ENCODE data around the gene PYGO2.

The PYGO2 gene

GRCh38 chr1:154956544-154956941 is 5.0 kb downstream of the PYGO2 start:
- DNase-seq (ENCODE audit: low spot score) = no peak
- TF ChIP-seq CTCF (IDR thresholded peaks at IDR 0.05; ENCODE audit: borderline replicate concordance, control extremely low read depth, extremely low read depth, insufficient read depth, missing control alignments) = no peak
- in situ Hi-C loops (cut with MboI; ENCODE audit: low sequenced_read_pairs, unreplicated experiment) = no loop called here

- peak; percentile 90 for DNase-seq (ENCODE audit: low spot score)
- TF ChIP-seq CTCF (IDR thresholded peaks at IDR 0.05; ENCODE audit: borderline replicate concordance, control extremely low read depth, extremely low read depth, insufficient read depth, missing control alignments) = no peak
- in situ Hi-C loops (cut with MboI; ENCODE audit: low sequenced_read_pairs, unreplicated experiment) = no loop called here
Measured at GRCh38 chr1:154955718-154956543, 5.7 kb downstream of the PYGO2 start, which contains the start of gene PBXIP1. Gene PBXIP1, minus strand, starts transcription at chr1:154956099. Its CDS starts 2,378 bp downstream, at chr1:154953721.

GRCh38 chr1:154955039-154955717 is 6.4 kb downstream of the PYGO2 start:
- in situ Hi-C loops (cut with MboI; ENCODE audit: low sequenced_read_pairs, unreplicated experiment) = no loop called here
- TF ChIP-seq CTCF (IDR thresholded peaks at IDR 0.05; ENCODE audit: borderline replicate concordance, control extremely low read depth, extremely low read depth, insufficient read depth, missing control alignments) = no peak
- DNase-seq (ENCODE audit: low spot score) = peak; percentile 70

GRCh38 chr1:154954541-154954940 is 7.0 kb downstream of the PYGO2 start:
- in situ Hi-C loops (cut with MboI; ENCODE audit: low sequenced_read_pairs, unreplicated experiment) = no loop called here
- DNase-seq (ENCODE audit: low spot score) = no peak
- no peak for TF ChIP-seq CTCF (IDR thresholded peaks at IDR 0.05; ENCODE audit: borderline replicate concordance, control extremely low read depth, extremely low read depth, insufficient read depth, missing control alignments)

GRCh38 chr1:154953611-154954038 is 8.0 kb downstream of the PYGO2 start:
- no peak for TF ChIP-seq CTCF (IDR thresholded peaks at IDR 0.05; ENCODE audit: borderline replicate concordance, control extremely low read depth, extremely low read depth, insufficient read depth, missing control alignments)
- no peak for DNase-seq (ENCODE audit: low spot score)
- in situ Hi-C loops (cut with MboI; ENCODE audit: low sequenced_read_pairs, unreplicated experiment) = no loop called here

GRCh38 chr1:154952664-154953063 is 8.9 kb downstream of the PYGO2 start:
- TF ChIP-seq CTCF (IDR thresholded peaks at IDR 0.05; ENCODE audit: borderline replicate concordance, control extremely low read depth, extremely low read depth, insufficient read depth, missing control alignments) = no peak
- DNase-seq (ENCODE audit: low spot score) = no peak
- in situ Hi-C loops (cut with MboI; ENCODE audit: low sequenced_read_pairs, unreplicated experiment) = no loop called here

Data from GM13976 (cell line).